Mucosa of stomach (tissue), 1 donor: ENCODE data around the gene KIAA0319L.
"Not testable (repeated sequence)": the region's sequence is repeated elsewhere in the genome, so short reads cannot be mapped to it uniquely, and the experiment has no call there.

Experiments
- H3K27me3 ChIP-seq: one replicate; pipeline ENCODE4 v1.7.0; 2013; ENCODE audit warnings: mild to moderate bottlenecking, low read length; ENCODE audit not compliant: control insufficient read depth, insufficient read depth
- H3K36me3 ChIP-seq: one replicate; pipeline ENCODE4 v1.7.0; 2013; ENCODE audit warnings: low read length; ENCODE audit not compliant: control insufficient read depth, insufficient read depth
- H3K4me1 ChIP-seq: one replicate; pipeline ENCODE4 v1.7.0; 2013; ENCODE audit warnings: mild to moderate bottlenecking, low read length; ENCODE audit not compliant: control insufficient read depth, insufficient read depth
- H3K4me3 ChIP-seq: one replicate; pipeline ENCODE4 v1.7.0; 2013; ENCODE audit warnings: low read length
- H3K9ac ChIP-seq: one replicate; pipeline ENCODE4 v1.7.0; 2013; ENCODE audit warnings: mild to moderate bottlenecking, low read length, moderate library complexity
- H3K9me3 ChIP-seq: one replicate; pipeline ENCODE4 v1.7.0; 2013; ENCODE audit warnings: mild to moderate bottlenecking, low read length, moderate library complexity; ENCODE audit not compliant: control insufficient read depth
- donor health status: Pancreatic carcinoma.

KIAA0319L gene

GRCh38 chr1:35576766-35577070 lies 19.5 kb upstream of the KIAA0319L start:
- Histone ChIP-seq H3K4me1 (peaks cover 37% of the 10 kb centered on the region), H3K27me3 (peaks cover 67% of the 10 kb centered on the region)
- not testable (repeated sequence) for H3K4me3 ChIP-seq, H3K36me3 ChIP-seq, H3K9ac ChIP-seq, H3K9me3 ChIP-seq

- Histone ChIP-seq H3K4me1 (peaks cover 37% of the 10 kb centered on the region), H3K4me3 (no peak overlapping the region), H3K36me3 (no peaks in the 10 kb centered on the region), H3K9me3 (no peaks in the 10 kb centered on the region), H3K27me3 (peaks cover 72% of the 10 kb centered on the region), H3K9ac (no peak overlapping the region)
Measured at GRCh38 chr1:35576061-35576765, 19.0 kb upstream of the KIAA0319L start.

GRCh38 chr1:35575416-35575958 lies 18.3 kb upstream of the KIAA0319L start:
- no peak overlapping the region for H3K9ac ChIP-seq
- H3K9me3 ChIP-seq: no peaks in the 10 kb centered on the region
- no peak overlapping the region for H3K4me3 ChIP-seq
- H3K36me3 ChIP-seq: no peaks in the 10 kb centered on the region
- H3K27me3 ChIP-seq: peaks cover 76% of the 10 kb centered on the region
- H3K4me1 ChIP-seq: peaks cover 37% of the 10 kb centered on the region

DNA sequence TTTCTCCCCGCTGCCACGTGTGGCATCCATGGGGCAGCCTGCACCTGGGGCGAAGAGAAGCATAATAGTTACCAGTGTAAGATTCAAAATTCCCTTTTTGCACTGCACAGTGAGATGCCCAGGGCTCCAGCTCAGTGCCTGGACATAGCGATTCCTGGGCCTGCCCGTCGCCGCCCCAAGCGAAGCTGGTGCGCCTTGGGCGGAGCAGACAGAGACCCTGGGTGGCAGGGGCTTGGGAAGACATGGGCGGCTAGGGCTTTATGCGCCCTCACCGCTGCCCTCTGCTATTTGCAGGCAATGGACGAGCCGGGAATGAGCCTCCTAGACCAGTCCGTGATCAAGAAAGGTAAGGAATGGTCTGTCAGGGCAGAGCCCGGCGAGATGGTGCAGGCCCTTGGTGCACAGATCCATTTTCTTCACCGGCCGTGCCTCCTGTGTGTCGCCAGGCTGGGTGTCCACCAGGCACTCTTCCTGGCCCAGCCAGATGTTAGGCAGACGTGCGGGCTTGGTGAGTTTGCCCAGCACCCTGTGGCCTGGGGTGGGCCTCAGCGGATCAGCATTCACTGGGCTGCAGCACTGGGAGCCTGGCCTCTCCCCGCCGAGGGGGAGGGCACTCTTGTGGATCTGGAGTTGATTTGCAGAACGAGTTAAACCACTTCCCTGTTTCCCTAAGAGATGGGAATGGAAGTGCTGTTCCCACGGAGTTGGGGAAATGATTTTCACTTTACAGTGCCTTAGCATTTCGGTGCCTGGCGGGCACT lies 17.6 kb upstream of the KIAA0319L start:
- Histone ChIP-seq H3K9me3 (no peaks in the 10 kb centered on the region), H3K36me3 (no peaks in the 10 kb centered on the region), H3K27me3 (peaks cover 76% of the 10 kb centered on the region), H3K4me1 (peaks cover 37% of the 10 kb centered on the region), H3K4me3 (no peak overlapping the region), H3K9ac (no peak overlapping the region)

DNA sequence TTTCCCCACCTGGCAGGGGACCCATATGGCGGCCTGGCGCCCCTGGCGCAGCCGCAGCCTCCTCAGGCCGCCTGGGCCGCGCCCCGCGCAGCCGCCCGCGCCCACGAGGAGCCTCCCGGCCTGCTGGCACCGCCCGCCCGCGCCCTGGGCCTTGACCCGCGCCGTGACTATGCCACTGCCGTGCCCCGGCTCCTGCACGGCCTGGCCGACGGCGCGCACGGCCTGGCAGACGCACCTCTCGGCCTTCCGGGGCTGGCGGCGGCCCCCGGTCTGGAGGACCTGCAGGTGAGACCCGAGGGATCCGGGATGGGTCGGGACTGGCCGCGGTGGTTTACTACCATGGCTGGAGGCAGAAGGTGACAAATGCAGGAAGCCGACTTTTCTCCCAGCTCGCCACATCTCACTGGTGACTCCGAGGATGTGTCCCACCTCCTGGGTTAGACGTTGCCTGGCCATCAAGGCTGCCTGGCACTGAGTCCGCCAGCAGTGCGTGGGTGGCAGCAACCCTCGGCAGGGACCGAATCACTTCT lies 17.0 kb upstream of the KIAA0319L start:
- Histone ChIP-seq H3K4me3 (no peak overlapping the region), H3K9me3 (no peaks in the 10 kb centered on the region), H3K36me3 (no peaks in the 10 kb centered on the region), H3K9ac (no peak overlapping the region), H3K4me1 (peaks cover 37% of the 10 kb centered on the region), H3K27me3 (peaks cover 76% of the 10 kb centered on the region)

DNA sequence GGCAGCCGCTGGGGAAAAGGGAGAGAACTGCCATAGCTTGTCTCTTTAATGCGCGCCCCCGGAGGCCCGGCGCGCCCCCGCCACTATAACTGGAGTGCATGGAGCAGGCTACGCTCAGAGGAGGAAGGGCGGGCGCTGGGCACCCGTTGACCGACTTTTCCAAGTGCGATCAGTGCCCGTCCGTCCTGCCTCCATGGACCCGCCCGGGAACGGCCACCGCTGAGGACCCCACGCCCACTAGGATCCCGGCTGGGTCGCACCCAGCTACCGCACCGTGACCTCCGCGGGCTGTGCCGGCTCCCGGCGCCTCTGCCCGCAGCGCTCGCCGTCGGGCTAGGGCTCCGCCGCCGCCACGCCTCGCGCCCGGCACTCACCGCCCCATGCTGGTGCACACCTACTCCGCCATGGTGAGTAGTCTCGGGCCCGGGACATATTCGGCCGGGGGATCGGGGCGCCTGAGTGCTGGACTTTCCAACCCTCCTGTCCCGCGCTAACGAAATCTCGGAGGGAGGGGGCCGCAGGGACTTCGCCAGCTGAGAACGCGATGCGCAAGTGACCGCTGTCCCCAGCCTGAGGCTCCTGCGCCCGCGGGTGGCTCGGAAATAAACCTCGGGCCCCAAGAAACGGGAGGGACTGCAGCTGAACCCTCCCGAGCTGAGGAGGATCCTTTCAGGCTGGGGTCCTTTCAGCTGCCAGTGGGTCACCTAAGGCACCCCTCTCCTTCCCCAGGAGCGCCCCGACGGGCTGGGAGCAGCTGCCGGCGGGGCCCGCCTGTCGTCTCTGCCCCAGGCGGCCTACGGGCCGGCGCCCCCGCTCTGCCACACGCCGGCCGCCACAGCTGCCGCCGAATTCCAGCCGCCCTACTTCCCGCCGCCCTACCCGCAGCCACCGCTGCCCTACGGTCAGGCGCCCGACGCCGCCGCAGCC lies 16.3 kb upstream of the KIAA0319L start, which contains the start of gene TFAP2E:
Gene TFAP2E, plus strand, starts transcription at position 117 of the 927 bp plus-strand sequence. Its CDS starts 264 bp downstream, at position 381.
- Histone ChIP-seq H3K36me3 (no peaks in the 10 kb centered on the region), H3K4me1 (peaks cover 37% of the 10 kb centered on the region), H3K27me3 (peaks cover 74% of the 10 kb centered on the region), H3K9me3 (no peaks in the 10 kb centered on the region), H3K4me3 (no peak within 1 kb of the TSS), H3K9ac (peak within 1 kb of the TSS; percentile 32)

- H3K4me3 ChIP-seq: no peak overlapping the region
- H3K27me3 ChIP-seq: peaks cover 62% of the 10 kb centered on the region
- no peaks in the 10 kb centered on the region for H3K36me3 ChIP-seq
- H3K9me3 ChIP-seq: no peaks in the 10 kb centered on the region
- no peak overlapping the region for H3K9ac ChIP-seq
- H3K4me1 ChIP-seq: peaks cover 26% of the 10 kb centered on the region
Measured at GRCh38 chr1:35572296-35572695, 15.1 kb upstream of the KIAA0319L start.

- no peaks in the 10 kb centered on the region for H3K36me3 ChIP-seq
- peaks cover 52% of the 10 kb centered on the region for H3K27me3 ChIP-seq
- no peak overlapping the region for H3K4me3 ChIP-seq
- H3K4me1 ChIP-seq: peaks cover 24% of the 10 kb centered on the region
- H3K9me3 ChIP-seq: no peaks in the 10 kb centered on the region
- no peak overlapping the region for H3K9ac ChIP-seq
Measured at GRCh38 chr1:35571263-35571662, 14.1 kb upstream of the KIAA0319L start.

- Histone ChIP-seq H3K4me1 (peaks cover 24% of the 10 kb centered on the region), H3K27me3 (peaks cover 48% of the 10 kb centered on the region)
Measured at GRCh38 chr1:35570589-35571137, 13.5 kb upstream of the KIAA0319L start.

GRCh38 chr1:35569936-35570335 lies 12.7 kb upstream of the KIAA0319L start:
- H3K9ac ChIP-seq: no peak overlapping the region
- H3K4me3 ChIP-seq: no peak overlapping the region
- H3K36me3 ChIP-seq: no peaks in the 10 kb centered on the region
- peaks cover 41% of the 10 kb centered on the region for H3K27me3 ChIP-seq
- H3K9me3 ChIP-seq: no peaks in the 10 kb centered on the region
- H3K4me1 ChIP-seq: peaks cover 16% of the 10 kb centered on the region

More at GRCh38 chr1:35570589-35571137, 13.5 kb upstream of the KIAA0319L start:
- Histone ChIP-seq H3K36me3 (no peaks in the 10 kb centered on the region), H3K4me3 (no peak overlapping the region), H3K9ac (no peak overlapping the region), H3K9me3 (no peaks in the 10 kb centered on the region)

DNA sequence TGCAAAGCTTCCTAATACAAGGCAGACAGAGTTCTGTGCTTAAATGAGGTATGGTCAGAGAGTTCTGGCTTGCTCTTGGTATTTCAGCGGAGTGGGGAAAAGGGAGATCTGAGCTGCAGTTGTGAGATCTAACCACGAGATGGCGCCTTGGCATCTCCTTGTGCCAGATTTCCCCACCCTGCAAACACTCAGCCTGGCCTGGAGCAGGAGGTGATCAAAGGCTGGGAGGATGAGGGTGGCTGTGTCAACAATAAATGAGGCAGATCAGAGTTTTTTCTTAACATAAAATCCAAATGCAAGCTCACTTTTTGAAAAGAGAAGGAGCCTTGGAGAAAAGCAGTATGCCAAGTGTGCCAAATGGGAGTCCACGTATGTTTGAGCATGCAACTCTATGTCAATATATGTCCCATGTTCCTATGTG lies 11.8 kb upstream of the KIAA0319L start:
- H3K9me3 ChIP-seq: no peaks in the 10 kb centered on the region
- no peak overlapping the region for H3K9ac ChIP-seq
- no peak overlapping the region for H3K4me3 ChIP-seq
- H3K27me3 ChIP-seq: peaks cover 31% of the 10 kb centered on the region
- peaks cover 14% of the 10 kb centered on the region for H3K4me1 ChIP-seq
- no peaks in the 10 kb centered on the region for H3K36me3 ChIP-seq
